ENCODE data around the gene CGB7.

DNA sequence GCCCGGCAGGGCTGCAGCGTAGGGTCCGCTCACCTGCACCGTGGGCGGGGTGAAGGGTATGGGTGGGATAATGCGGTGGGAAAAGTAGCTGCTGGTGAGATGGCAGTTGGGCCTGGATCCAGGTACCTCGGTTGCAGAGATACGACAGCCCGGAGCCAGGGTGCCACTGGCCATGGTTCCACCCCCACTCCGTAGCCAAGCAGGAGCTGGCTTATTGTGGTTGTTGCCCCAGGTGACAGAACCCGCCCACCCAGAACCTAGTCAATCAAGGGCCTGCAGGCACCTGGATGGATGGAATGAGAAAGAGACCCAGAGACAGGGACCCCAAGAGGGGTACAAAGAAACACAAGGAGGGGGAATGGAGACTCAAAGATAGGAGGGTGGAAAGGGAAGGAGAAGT is 37.2 kb downstream of the CGB7 start:
- no peak for TF ChIP-seq POLR2A (IDR thresholded peaks at IDR 0.05; ENCODE audit: low read depth, low read length)
- no peak for TF ChIP-seq CTCF (IDR thresholded peaks at IDR 0.05 in 2 of 3, conservative IDR thresholded peaks at IDR 0.05 in 1 of 3; ENCODE audit: control insufficient read depth in 2 of 3, extremely low read depth in 1 of 3, insufficient read depth in 1 of 3, low read depth in 3 of 3, low read length in 3 of 3)
- TF ChIP-seq BHLHE40 (IDR thresholded peaks at IDR 0.05; ENCODE audit: borderline replicate concordance in 1 of 2, low read depth in 2 of 2, low read length in 1 of 2) = no peak
- no peak for TF ChIP-seq CREM (IDR thresholded peaks at IDR 0.05; ENCODE audit: low read depth)
- no peak for TF ChIP-seq RELA (IDR thresholded peaks at IDR 0.05; ENCODE audit: borderline replicate concordance, partially characterized antibody)
- TF ChIP-seq EP300 (IDR thresholded peaks at IDR 0.05; ENCODE audit: borderline replicate concordance in 1 of 2, control insufficient read depth in 1 of 2, low read depth in 2 of 2, low read length in 2 of 2) = no peak

All from GM12878 (cell line).